Hepatic stellate cell (primary cell): ENCODE data around the gene DHX30.
A peak's percentile ranks its signal among the peaks of the same experiment; 100 is the strongest.
"Not testable (repeated sequence)": the region's sequence is repeated elsewhere in the genome, so short reads cannot be mapped to it uniquely, and the experiment has no call there.

Source experiments
- DNase-seq: peaks from one replicate; pipeline ENCODE4 v3.0.0; 2011; ENCODE audit warnings: low spot score

Gene DHX30

DNA sequence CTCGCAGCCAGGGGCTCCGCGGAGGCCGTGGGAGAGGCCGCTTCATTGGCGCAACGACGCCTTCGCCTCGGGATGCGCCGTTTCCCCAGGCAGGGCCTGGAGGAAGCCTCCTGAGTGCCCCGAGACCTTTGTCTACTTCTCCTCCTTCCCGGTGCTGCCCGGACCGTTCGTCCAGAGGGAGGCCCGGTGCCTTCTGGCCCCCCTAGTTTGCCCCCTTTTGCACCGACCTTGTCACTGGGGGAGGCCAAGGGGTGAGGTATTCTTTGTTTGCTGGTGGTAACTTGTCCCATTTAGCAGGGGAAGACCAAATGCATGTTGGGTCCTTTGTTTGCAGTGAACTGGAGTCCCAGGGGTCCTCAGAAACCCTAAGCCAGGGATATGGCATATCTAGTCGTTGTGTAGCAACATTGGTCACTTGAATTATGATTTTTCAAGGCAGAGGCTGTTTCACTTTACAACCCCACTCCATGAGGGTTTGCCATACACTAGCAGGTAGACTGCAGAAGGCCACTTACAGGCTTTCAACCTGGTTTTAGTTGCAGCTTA, 615 bp downstream of the DHX30 start:
- no peak for DNase-seq

DNA sequence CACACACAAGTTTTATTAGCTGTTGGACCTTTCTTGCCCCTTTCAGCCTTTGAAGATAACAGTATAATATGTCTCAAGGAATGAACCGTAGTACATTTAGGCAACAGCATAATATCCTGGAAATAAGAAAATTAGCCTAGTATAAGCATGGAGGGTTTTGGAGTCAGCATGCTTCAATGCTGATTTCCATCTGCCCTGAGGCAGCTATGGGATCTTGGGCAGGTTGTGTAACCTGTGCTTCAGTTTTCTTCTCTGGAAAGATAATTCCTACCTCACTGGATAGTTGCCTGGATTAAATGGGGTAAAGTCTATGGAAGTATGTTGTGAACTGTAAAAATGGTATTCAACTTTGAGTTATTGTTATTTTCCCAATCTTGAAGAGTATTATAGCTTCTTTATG, 1.6 kb downstream of the DHX30 start:
- no peak for DNase-seq

DNA sequence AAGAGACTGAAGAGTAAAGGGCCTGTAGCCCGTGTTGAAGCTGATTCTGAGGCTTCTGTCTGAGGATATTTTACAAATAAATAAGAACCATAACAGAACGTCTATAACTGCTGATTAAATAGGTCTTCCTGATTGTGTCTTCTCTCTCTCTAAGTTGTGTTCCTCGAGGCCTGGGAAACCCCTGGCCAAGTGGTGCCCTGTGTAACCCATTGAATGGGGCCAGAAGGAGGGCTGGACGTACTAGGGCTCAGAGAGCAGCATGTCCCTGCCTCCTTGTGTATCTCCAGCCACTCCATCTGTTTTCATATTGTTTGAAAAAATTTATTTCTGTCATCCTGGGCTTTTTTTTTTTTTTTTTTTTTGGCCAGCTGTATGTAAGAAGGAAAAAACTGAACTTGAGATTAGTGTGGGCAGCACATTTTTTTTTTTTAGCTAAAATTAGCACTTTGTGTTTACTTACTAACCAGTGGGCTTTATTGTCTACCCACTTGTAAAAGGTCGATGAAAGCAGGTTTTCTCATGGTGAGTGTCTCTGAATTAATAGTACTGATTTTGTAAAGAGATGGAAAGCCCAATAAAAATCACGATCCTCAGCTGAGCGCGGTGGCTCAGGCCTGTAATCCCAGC, 10.7 kb downstream of the DHX30 start:
- DNase-seq = no peak

DNA sequence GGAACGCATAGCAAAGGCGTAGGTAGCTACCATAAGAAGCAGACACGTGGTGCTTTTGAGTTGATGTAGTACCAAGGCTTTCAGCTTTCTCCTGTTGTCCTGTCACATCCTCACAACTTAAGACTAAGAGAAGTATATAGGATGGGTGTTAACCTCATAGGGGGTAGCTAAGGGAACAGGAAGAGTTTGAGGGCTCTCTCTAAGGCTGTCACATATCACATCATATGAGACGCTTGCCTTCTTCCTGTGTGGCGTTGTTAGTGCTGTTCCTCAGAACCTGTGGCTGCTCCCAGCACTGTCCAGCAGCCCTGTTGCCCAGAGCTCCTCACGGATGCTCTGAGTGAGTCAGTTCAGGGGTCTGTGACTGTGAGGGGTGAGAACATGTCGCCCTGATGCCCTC, 14.7 kb downstream of the DHX30 start:
- DNase-seq = no peak

DNA sequence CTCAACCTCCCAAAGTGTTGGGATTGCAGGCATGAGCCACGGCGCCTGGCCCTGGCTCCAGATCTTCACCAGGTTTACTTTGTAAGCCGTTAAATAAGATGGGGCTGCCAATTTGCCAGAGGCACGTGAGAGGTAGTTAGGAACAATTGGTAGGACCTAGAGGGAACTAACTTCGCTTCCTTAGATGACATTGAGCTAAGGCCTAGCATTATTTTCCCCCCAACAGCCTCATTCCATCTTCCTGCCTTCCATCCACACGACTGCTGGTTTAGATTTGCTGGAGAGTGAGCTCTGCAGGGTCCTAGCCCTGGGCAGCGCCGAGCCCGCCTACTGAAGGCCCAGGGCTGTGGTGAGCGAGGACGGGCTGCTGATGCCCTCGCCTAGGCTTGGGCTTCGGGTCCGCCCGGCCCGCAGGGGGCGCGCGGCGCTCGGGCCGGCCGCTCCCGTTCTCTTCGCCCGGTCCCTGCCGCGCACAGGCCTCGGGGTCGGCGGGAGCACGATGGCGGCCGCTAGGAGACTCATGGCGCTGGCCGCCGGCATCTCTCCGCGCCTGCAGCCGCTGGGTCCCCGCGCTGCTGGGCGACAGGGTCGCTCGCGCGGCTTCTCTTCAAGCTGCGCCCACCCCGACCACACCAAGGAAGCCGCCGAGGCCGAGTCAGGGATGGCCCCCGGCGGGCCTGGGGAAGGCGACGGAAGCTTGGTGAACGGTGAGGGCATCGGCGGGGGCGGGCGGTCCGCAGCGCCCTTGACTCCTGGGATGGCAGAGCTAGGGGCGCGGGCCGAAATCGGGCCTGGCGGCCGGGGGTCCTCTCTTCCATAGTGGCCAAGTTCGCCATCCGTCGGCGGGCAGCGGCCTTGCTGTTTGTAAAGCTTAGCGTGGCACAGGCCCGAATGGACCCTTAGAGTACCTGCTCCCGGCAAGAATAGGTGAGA, 21.9 kb downstream of the DHX30 start:
- DNase-seq = peak; percentile 95

DNA sequence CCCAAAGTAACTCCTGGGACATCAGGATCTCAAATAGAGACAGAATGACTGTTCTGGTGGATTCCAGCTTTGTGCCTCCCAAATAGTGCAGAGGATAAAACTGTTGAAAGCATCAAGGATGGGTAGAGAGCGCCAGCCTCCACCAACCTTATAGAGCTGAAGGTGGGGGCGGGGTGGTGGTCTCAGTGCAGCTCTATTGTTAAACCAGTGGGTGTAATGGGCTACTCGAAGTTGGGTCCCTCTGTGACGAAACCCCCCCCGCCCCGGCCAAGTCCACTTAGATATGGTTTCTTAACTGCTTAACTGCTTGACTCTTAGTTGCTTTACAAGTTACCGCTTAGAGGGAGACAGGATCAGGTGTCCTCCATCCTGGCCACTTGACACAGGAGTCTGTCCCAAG, 22.7 kb downstream of the DHX30 start:
- no peak for DNase-seq

DNA sequence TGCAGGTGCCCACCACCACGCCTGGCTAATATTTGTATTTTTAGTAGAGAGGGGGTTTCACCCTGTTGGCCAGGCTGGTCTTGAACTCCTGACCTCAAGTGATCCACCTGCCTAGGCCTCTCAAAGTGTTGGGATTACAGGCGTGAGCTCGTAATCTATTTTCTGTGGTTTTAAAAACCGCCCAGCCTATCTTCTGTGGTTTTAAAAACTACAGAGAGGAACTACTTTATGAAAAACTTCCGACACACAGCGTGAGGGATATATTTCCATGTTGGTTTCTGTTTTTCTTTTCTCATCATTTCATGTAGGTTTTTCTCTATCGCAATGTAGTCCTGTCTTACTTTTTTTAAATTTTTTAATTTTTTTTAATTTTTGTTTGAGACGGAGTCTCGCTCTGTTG, 26.5 kb downstream of the DHX30 start:
- DNase-seq = not testable (repeated sequence)

DNA sequence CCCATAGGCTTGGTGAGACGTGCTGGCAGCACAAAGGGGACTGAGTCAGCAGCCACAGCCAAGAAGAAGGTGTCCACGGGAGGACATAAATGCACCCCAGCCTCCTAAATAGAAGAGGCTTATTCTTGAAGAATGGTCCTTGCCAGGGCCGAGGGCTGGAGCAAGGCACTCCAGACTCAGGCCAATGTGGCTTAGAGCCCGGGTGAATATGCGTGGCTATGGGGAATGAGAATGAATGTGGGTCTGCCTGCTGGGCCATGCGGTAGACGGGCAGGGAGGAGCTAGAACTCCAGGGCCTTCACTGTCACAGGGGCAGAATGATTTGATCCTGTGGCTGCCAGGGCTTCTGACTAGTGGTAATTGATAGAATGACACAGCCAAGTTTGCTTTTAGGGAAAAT, 34.0 kb downstream of the DHX30 start:
- no peak for DNase-seq

DNA sequence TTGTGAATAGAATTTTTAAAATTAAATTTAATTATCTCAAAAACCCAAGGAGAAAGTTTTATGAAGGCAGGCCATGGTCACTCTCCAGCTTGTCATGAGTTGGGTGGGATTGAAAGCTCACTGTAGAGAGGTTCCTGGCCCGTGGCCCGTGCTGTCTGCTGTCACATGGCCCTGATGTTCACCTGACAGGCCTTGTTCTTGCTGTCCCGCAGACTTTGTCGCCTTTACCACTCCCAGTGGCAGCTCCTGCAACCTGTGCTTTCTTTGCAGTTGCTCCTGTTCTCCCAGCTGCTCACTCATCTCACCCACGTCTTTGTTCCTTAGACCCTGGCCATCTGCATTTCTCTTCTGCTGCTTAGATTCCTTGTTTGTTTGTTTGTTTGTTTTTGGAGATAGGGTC, 35.6 kb downstream of the DHX30 start:
- no peak for DNase-seq

DNA sequence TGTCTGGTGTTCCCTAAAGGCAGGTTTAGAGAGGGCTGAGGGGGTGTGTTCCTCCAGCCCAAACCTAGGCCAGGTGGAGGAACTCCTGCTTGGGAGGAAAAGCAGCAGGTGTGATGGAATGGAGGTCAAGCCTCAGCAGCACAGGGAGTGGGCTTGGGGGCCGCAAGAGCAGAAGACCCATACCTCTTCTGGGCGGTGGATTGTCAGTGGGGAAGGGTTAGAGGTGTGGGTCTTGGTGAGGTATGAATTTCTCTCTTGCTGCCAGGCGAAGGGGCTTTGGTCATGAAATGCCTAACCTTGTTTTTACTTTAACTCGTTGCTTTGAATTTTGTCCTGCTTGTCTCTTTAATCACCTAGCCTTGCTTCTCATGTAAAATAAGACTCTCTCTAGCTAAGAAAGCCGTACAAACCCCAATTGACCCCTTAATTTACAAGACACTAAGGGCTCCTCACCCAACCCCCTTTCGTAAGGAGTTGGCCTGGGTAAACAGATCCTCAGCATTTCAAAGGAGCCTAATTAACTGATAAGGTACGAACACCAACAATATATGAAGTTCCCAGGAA, 38.9 kb downstream of the DHX30 start:
- DNase-seq = no peak

DNA sequence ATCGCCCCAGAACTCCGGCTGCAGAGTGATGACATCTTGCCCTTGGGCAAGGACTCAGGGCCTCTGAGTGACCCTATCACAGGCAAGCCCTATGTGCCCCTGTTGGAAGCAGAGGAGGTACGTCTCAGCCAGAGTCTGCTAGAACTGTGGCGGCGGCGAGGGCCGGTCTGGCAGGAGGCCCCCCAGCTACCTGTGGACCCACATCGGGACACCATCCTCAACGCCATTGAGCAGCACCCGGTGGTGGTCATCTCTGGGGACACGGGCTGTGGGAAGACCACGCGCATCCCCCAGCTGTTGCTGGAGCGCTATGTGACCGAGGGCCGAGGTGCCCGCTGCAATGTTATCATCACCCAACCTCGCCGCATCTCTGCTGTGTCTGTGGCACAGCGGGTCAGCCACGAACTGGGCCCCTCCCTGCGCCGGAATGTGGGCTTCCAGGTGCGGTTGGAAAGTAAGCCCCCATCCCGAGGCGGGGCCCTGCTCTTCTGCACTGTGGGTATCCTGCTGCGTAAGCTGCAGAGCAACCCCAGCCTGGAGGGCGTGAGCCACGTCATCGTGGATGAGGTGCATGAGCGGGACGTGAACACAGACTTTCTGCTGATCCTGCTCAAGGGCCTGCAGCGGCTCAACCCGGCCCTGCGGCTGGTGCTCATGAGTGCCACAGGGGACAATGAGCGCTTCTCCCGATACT, 43.4 kb downstream of the DHX30 start:
- DNase-seq = no peak

DNA sequence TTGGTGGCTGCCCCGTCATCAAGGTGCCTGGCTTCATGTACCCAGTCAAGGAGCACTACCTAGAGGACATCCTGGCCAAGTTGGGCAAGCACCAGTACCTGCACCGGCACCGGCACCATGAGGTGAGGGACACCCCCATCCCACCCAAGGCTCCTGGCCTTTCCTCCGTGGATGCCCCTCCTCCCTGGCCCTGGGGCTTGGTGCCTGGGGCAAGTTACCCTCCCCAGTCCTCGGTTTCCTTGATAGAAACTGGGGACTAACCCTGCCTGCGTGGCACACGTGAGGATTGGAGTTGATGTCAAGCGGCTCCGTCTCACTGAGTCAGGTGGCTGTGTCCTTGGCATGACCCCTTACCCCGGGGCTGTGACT, 43.9 kb downstream of the DHX30 start:
- DNase-seq = no peak

DNA sequence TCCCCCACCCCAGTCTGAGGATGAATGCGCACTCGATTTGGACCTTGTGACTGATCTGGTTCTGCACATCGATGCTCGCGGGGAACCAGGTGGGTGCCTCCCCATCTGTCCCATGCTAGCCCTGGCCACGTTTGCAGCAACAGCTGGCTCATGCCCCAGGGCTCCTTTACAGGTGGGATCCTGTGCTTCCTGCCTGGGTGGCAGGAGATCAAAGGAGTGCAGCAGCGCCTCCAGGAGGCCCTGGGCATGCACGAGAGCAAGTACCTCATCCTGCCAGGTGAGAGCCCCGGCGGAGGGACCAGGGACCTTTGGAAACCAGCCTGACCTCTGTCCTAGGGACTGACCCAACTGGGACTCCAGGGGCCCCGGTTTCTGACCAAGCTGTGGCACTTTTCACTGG, 44.3 kb downstream of the DHX30 start:
- DNase-seq = no peak

DNA sequence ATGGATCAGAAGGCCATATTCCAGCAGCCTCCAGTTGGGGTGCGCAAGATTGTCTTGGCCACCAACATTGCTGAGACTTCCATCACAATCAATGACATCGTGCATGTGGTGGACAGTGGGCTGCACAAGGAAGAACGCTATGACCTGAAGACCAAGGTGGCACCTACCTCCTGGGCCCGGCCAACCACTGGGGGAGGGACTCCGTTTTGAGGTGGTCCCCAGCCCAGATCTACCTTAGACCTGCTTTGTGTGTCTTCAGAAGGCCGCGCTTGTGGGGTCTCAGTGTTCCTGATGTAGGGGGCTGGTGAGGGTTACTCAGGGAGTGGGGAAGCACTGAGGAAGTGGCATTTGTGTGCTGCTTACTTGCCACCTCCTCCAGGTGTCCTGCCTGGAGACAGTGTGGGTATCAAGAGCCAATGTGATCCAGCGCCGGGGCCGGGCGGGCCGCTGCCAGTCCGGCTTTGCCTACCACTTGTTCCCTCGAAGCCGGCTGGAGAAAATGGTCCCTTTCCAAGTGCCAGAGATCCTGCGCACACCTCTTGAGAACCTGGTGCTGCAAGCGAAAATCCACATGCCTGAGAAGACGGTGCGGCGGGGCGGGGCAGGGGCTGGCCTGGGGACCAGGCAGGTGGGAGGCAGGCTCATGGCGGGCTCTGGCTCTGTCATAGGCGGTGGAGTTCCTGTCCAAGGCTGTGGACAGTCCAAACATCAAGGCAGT, 45.0 kb downstream of the DHX30 start:
- no peak for DNase-seq

DNA sequence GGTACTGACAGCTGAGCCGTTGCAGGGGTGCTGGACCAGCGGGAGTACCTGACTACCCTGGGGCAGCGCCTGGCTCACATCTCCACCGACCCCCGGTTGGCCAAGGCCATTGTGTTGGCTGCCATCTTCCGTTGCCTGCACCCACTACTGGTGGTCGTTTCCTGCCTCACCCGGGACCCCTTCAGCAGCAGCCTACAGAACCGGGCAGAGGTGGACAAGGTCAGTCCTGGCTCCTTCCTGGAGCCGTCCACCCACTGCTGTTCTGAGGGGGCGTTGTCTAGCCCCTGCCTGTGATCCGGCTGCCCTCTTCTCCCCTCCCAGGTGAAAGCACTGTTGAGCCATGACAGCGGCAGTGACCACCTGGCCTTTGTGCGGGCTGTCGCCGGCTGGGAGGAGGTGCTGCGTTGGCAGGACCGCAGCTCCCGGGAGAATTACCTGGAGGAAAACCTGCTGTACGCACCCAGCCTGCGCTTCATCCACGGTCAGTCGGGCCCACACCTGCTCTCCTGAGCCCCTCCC, 45.7 kb downstream of the DHX30 start:
- no peak for DNase-seq

DNA sequence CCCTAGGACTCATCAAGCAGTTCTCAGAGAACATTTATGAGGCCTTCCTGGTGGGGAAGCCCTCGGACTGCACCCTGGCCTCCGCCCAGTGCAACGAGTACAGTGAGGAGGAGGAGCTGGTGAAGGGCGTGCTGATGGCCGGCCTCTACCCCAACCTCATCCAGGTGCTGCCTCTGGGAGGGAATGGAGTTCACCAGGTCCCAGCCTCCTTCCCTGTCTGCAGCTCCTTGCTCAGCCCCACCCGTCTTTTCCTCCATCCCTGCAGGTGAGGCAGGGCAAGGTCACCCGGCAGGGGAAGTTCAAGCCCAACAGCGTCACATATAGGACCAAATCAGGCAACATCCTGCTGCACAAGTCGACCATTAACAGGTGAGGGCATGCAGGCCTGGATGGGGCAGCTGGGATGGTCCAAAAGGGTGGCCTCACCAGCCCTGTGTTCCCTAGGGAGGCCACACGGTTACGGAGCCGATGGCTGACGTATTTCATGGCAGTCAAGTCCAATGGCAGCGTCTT, 46.3 kb downstream of the DHX30 start:
- no peak for DNase-seq

DNA sequence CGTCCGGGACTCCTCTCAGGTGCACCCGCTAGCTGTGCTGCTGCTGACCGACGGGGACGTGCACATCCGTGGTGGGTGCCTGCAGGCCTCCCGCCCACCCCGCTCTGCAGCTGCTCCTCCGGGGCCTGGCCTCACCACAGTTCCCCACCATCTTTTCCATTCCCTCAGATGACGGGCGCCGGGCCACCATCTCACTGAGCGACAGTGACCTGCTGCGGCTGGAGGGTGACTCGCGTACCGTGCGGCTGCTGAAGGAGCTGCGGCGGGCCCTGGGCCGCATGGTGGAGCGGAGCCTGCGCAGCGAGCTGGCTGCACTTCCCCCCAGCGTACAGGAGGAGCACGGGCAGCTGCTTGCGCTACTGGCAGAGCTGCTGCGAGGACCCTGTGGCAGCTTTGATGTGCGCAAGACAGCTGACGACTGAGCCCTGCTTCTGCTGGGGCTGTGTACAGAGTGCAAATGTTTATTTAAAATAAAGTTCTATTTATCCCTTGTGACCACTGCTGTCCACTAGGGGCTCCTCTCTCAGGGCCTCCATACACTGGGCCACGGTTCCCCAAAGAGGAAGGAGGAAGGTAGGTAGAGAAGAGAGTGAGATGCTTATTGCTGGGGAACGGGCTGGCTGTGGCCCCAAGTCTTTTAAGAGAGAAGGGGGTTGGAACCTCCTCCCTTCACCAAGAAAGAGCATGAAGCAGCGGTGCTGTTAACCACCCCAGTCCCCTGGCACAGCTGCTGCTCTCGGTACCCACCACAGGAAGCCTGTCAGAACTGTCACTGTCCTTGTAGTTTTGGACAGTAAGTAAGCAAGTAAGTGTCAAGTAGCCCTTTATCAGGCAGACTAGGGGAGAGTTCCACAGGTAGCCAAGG, 47.0 kb downstream of the DHX30 start:
- DNase-seq = peak; percentile 60

DNA sequence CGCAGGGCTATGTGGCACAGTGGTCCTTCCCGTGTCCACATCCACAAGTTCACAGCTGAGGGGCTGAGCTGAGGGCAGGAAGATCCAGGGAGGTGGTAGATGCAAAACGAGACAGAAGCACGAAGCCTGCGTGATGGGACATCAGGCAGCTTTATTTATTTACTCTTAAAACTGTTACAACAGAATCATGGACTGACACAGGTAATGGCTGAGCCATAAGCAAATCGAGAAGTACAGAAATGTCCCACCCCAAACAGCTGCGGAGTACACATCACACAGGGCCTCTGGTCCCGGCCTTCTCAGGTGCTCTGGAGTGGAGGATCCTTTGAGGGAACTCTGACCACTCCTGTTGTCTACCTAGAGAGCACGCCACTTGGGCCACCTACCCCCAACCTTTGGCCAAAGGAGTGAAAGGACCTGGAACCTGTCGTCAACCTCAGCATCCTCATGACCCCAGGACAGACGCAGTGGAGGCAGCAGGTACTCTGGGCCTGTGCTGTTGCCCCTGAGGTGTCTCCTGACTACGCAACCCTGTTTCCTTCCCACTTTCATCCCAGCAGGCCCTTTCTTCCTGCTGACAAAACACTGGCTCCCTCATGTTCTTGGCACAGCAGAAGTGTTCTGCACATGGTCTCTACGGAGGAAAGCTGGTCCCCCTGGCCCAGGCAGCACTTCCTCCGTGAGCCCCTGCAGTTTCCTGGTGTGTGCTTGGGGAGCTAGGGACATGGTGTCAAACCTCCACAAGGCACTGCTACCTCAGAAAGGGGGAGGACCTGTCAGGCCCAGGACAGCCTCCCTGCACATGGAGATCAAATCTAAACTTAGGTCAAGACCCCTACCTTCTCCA, 47.8 kb downstream of the DHX30 start:
- DNase-seq = no peak

DNA sequence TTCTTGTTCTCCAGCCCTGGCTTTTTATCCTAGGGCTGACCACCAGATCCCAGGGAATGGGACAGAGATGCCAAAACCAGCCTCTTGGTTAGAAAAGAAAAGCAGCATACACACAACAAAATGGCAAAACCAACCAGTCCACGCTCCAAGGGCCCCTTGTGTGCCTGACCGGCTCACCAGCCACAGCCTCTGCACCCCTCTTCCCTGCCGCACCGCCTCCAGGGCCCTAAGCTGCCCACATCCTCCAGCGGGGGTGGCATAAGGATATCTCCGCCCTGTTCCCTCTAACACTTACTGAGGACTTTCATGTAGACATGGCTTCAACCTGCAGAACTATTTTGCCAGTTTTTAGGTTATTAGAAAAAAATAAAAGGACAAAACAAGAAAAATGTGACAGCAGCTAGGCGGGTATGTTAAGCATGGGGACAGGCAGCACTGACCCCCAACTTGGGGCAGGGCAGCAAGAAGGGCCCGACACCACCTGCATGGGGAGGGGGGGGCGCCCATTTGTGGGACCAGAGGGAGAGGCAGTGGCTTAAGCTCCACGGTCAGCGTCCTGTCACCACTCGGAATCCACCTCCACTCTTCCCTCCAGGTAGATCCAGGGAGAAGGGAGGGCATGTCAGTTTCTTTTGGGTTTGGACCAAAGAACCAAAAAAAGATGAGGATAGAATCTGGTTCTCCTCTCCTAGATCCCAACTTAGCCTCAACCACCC, 49.1 kb downstream of the DHX30 start:
- DNase-seq = no peak
